HG03558 (cell line): ENCODE results near the gene CCDC82.

Experiments used
- ATAC-seq: cut with Tn5 transposase; IDR thresholded peaks from one replicate; pipeline ENCODE4 v1.9.1; 2021; ENCODE audit warnings: moderate number of reproducible peaks; ENCODE audit not compliant: unreplicated experiment; ENCODE audit errors: extremely low read depth

Gene CCDC82

GRCh38 chr11:96331699-96332116 is 58.0 kb downstream of the CCDC82 start:
- no peak for ATAC-seq

GRCh38 chr11:96330511-96330859 is 59.2 kb downstream of the CCDC82 start:
- no peak for ATAC-seq

GRCh38 chr11:96329855-96330510 is 59.7 kb downstream of the CCDC82 start:
- no peak for ATAC-seq

- ATAC-seq, result no peak
Observed at GRCh38 chr11:96329419-96329818, 60.3 kb downstream of the CCDC82 start.

GRCh38 chr11:96328395-96329010 is 61.2 kb downstream of the CCDC82 start:
- no peak for ATAC-seq

- ATAC-seq, result no peak
Observed at GRCh38 chr11:96326959-96327358, 62.8 kb downstream of the CCDC82 start.

- ATAC-seq, result no peak
Observed at GRCh38 chr11:96324912-96325311, 64.8 kb downstream of the CCDC82 start.

GRCh38 chr11:96323642-96323985 is 66.1 kb downstream of the CCDC82 start:
- ATAC-seq, result no peak

- ATAC-seq, result no peak
Observed at GRCh38 chr11:96322775-96323641, 66.7 kb downstream of the CCDC82 start.

GRCh38 chr11:96321091-96321490 is 68.6 kb downstream of the CCDC82 start:
- no peak for ATAC-seq

- no peak for ATAC-seq
Observed at GRCh38 chr11:96319898-96320656, 69.6 kb downstream of the CCDC82 start.

GRCh38 chr11:96318850-96319249 is 70.9 kb downstream of the CCDC82 start:
- no peak for ATAC-seq

- ATAC-seq, result no peak
Observed at GRCh38 chr11:96318399-96318798, 71.3 kb downstream of the CCDC82 start.

- ATAC-seq, result no peak
Observed at GRCh38 chr11:96317985-96318384, 71.7 kb downstream of the CCDC82 start.

GRCh38 chr11:96317571-96317970 is 72.1 kb downstream of the CCDC82 start:
- ATAC-seq, result no peak

GRCh38 chr11:96316869-96317268 is 72.8 kb downstream of the CCDC82 start:
- ATAC-seq, result no peak

- no peak for ATAC-seq
Observed at GRCh38 chr11:96315476-96315875, 74.2 kb downstream of the CCDC82 start.

- no peak for ATAC-seq
Observed at GRCh38 chr11:96314326-96315020, 75.2 kb downstream of the CCDC82 start.

- no peak for ATAC-seq
Observed at GRCh38 chr11:96313163-96313562, 76.5 kb downstream of the CCDC82 start.

GRCh38 chr11:96311120-96311568 is 78.6 kb downstream of the CCDC82 start:
- no peak for ATAC-seq
